NCI-H2196 treated with DMSO at 0.1 percent for 48 hours (cell line): Measurements from ENCODE around the gene FILIP1L.

Experiments used
- DNase-seq: peaks from one replicate; lab custom pipeline; 2025; ENCODE audit not compliant: unreplicated experiment; lab: John Stamatoyannopoulos, UW

Gene FILIP1L

GRCh38 chr3:99929745-99930139 lies 184.6 kb downstream of the FILIP1L start:
- DNase-seq = peak; percentile 74

GRCh38 chr3:99928771-99929744 lies 185.2 kb downstream of the FILIP1L start:
- no peak for DNase-seq

GRCh38 chr3:99927671-99928457 lies 186.4 kb downstream of the FILIP1L start:
- no peak for DNase-seq

- peak; percentile 87 for DNase-seq
Measured at GRCh38 chr3:99925584-99926230, 188.6 kb downstream of the FILIP1L start.

- no peak for DNase-seq
Measured at GRCh38 chr3:99923873-99924272, 190.4 kb downstream of the FILIP1L start.

GRCh38 chr3:99921986-99922385 lies 192.3 kb downstream of the FILIP1L start:
- no peak for DNase-seq

GRCh38 chr3:99921377-99921695 lies 193.0 kb downstream of the FILIP1L start:
- DNase-seq = no peak

- peak; percentile 40 for DNase-seq
Measured at GRCh38 chr3:99920481-99921376, 193.6 kb downstream of the FILIP1L start.

- DNase-seq = no peak
Measured at GRCh38 chr3:99919694-99920093, 194.6 kb downstream of the FILIP1L start.

GRCh38 chr3:99918715-99919114 lies 195.6 kb downstream of the FILIP1L start:
- no peak for DNase-seq

GRCh38 chr3:99915906-99916432 lies 198.3 kb downstream of the FILIP1L start:
- no peak for DNase-seq

- no peak for DNase-seq
Measured at GRCh38 chr3:99911433-99911832, 202.9 kb downstream of the FILIP1L start.

GRCh38 chr3:99910752-99911290 lies 203.5 kb downstream of the FILIP1L start:
- DNase-seq = no peak

GRCh38 chr3:99909714-99910495 lies 204.4 kb downstream of the FILIP1L start:
- DNase-seq = peak; percentile 30

- no peak for DNase-seq
Measured at GRCh38 chr3:99907959-99908544, 206.2 kb downstream of the FILIP1L start.

- DNase-seq = no peak
Measured at GRCh38 chr3:99903869-99904268, 210.4 kb downstream of the FILIP1L start.

GRCh38 chr3:99902091-99902490 lies 212.2 kb downstream of the FILIP1L start:
- no peak for DNase-seq

- DNase-seq = no peak
Measured at GRCh38 chr3:99901200-99901926, 212.9 kb downstream of the FILIP1L start.
